Measurements from ENCODE around the gene PHLDA3.

- no peak for TF ChIP-seq CTCF (IDR thresholded peaks at IDR 0.05)
- TF ChIP-seq ZFX (IDR thresholded peaks at IDR 0.05; ENCODE audit: borderline replicate concordance), result no peak
Observed at GRCh38 chr1:201513498-201514243, 44.7 kb upstream of the PHLDA3 start.
